CD4-positive, alpha-beta T cell (primary cell): ENCODE measurements around the gene NEIL1. TPM values are rescaled to one million over a fixed set of nuclear protein-coding genes. Genes with fewer than 3 reads are reported as not detected.

Experiments
- ATAC-seq: fragments of 200-7000 bp; cut with Tn5 transposase; one replicate; pipeline ENCODE4 v1.10.0; 2022; ENCODE audit warnings: mild to moderate bottlenecking; ENCODE audit not compliant: poor library complexity
- CTCF ChIA-PET: fragments of 350-600 bp; sonication (Branson Sonifier 250); formaldehyde crosslinking; loops from one replicate; lab custom pipeline; 2021; ENCODE audit warnings: antibody characterized with exemption, inconsistent platforms; lab: Charles Lee
- POLR2A ChIA-PET: fragments of 350-600 bp; sonication (Branson Sonifier 250); formaldehyde crosslinking; loops from one replicate; lab custom pipeline; 2021; ENCODE audit warnings: antibody characterized with exemption, inconsistent platforms; lab: Charles Lee
- DNase-seq, 14 experiments: peaks; one replicate each; pipeline ENCODE4 v3.0.0-alpha.2; 2013 to 2020; ENCODE audit warnings: mixed read lengths in 2 of 14
- H3K27ac ChIP-seq, 2 donors: one replicate each; pipeline versions ENCODE4 v1.5.1 to v1.7.0; 2013; ENCODE audit warnings: low read length in 2 of 2, low read depth in 1 of 2, mild to moderate bottlenecking in 1 of 2
- H3K27me3 ChIP-seq, 2 experiments: 1 replicate in 1 of 2; 2 replicates in 1 of 2; pipeline versions ENCODE4 v1.6.1 to v1.7.0; 2013; ENCODE audit warnings: low read length in 2 of 2, control low read depth in 1 of 2, mild to moderate bottlenecking in 1 of 2, moderate library complexity in 1 of 2; ENCODE audit not compliant: insufficient read depth in 2 of 2, control insufficient read depth in 1 of 2
- H3K36me3 ChIP-seq: one replicate; pipeline ENCODE4 v1.6.1; 2013; ENCODE audit warnings: low read length, control low read depth; ENCODE audit not compliant: insufficient read depth
- H3K4me1 ChIP-seq: one replicate; pipeline ENCODE4 v1.6.1; 2013; ENCODE audit warnings: low read length, control low read depth; ENCODE audit not compliant: insufficient read depth
- H3K4me3 ChIP-seq: one replicate; pipeline ENCODE4 v1.5.1; 2013; ENCODE audit warnings: mild to moderate bottlenecking, low read length, moderate library complexity
- H3K9me3 ChIP-seq, 2 experiments: 1 replicate in 1 of 2; 2 replicates in 1 of 2; pipeline versions ENCODE4 v1.6.1 to v1.7.0; 2013; ENCODE audit warnings: low read length in 2 of 2, mild to moderate bottlenecking in 2 of 2, control low read depth in 1 of 2, moderate library complexity in 1 of 2; ENCODE audit not compliant: control insufficient read depth in 1 of 2, insufficient read depth in 1 of 2
- H3K27ac Mint-ChIP-seq: one replicate; pipeline ENCODE4 v1.8.0; 2020; ENCODE audit warnings: mixed read lengths
- H3K27me3 Mint-ChIP-seq: one replicate; pipeline ENCODE4 v1.8.0; 2021; ENCODE audit warnings: mixed read lengths
- H3K36me3 Mint-ChIP-seq: one replicate; pipeline ENCODE4 v1.8.0; 2021; ENCODE audit warnings: low read depth, mixed read lengths
- H3K4me1 Mint-ChIP-seq: one replicate; pipeline ENCODE4 v1.8.0; 2021; ENCODE audit warnings: low read depth, mixed read lengths
- H3K4me3 Mint-ChIP-seq: one replicate; pipeline ENCODE4 v1.8.0; 2020; ENCODE audit warnings: mild to moderate bottlenecking, mixed read lengths
- H3K9me3 Mint-ChIP-seq: one replicate; pipeline ENCODE4 v1.8.0; 2020; ENCODE audit warnings: mixed read lengths
- CTCF ChIP-seq: fragments of 200-600 bp; IDR thresholded peaks from one replicate; pipeline ENCODE4 v1.8.0; 2022; ENCODE audit warnings: antibody characterized with exemption, mild to moderate bottlenecking
- intact Hi-C, 2 experiments: fragments of 100-400 bp; cut with DNase I in 1 of 2; cut with micrococcal nuclease in 1 of 2; formaldehyde crosslinking; loops; one replicate each; pipeline versions ENCODE4 v1.15.1 to v1.9.0; 2023 to 2025; cut with DNase I, micrococcal nuclease
- total RNA-seq, 174 experiments: library from RNA in 2 of 174; stranded (reverse) in 2 of 174; gene quantifications; one replicate each; pipeline ENCODE4 v1.2.3 and lab custom pipeline; 2021 to 2026

NEIL1 gene
- total RNA-seq, 2 experiments from 2014 or later = 30.5 to 30.6 TPM

- CTCF ChIA-PET = no interaction called here
- intact Hi-C loops = no loop called here
- no peak for TF ChIP-seq CTCF
- Mint-ChIP-seq H3K4me3 (no peak overlapping the region), H3K36me3 (peaks cover 63% of the 10 kb centered on the region), H3K27ac (no peak overlapping the region), H3K27me3 (no peaks in the 10 kb centered on the region), H3K4me1 (no peaks in the 10 kb centered on the region), H3K9me3 (no peaks in the 10 kb centered on the region)
- Histone ChIP-seq H3K4me3 (no peak overlapping the region), H3K27me3 (no peaks in the 10 kb centered on the region), H3K36me3 (peaks cover 81% of the 10 kb centered on the region), H3K4me1 (peaks cover under 1% of the 10 kb centered on the region), H3K27ac (no peak overlapping the region), H3K9me3 (peaks cover 0 to 3% of the 10 kb centered on the region in 2 experiments)
- DNase-seq = no peak
- no peak for ATAC-seq
- POLR2A ChIA-PET = interaction anchor here (1.0 kb wide), 1 partner anchor 11 kb away, joined by 4 read pairs; no protein-coding TSS in a partner anchor
These were observed 14.6 kb downstream of the NEIL1 start for GRCh38 chr15:75361361-75361988.

GRCh38 chr15:75361989-75362641 lies 15.3 kb downstream of the NEIL1 start:
- peaks cover 85% of the 10 kb centered on the region for H3K36me3 ChIP-seq
- TF ChIP-seq CTCF = no peak
- peaks cover 0 to 3% of the 10 kb centered on the region in 2 experiments for H3K9me3 ChIP-seq
- H3K27me3 ChIP-seq = no peaks in the 10 kb centered on the region
- Mint-ChIP-seq H3K4me3 (no peak overlapping the region), H3K36me3 (peaks cover 69% of the 10 kb centered on the region), H3K4me1 (peaks cover 5% of the 10 kb centered on the region), H3K27ac (no peak overlapping the region), H3K9me3 (no peaks in the 10 kb centered on the region), H3K27me3 (no peaks in the 10 kb centered on the region)
- ChIA-PET POLR2A (interaction anchor here (0.8 to 1.0 kb wide), 2 partner anchors 11 to 278 kb away, joined by 3 to 4 read pairs; partner anchors contain the start of gene IMP3), CTCF (no interaction called here)
- intact Hi-C loops = no loop called here
- no peak overlapping the region for H3K4me3 ChIP-seq
- peaks cover 6% of the 10 kb centered on the region for H3K4me1 ChIP-seq
- no peak overlapping the region for H3K27ac ChIP-seq
- ATAC-seq (no peak), DNase-seq (no peak)

GRCh38 chr15:75362642-75363249 lies 15.9 kb downstream of the NEIL1 start:
- no peak for DNase-seq
- Histone ChIP-seq H3K4me1 (peaks cover 12% of the 10 kb centered on the region), H3K27ac (no peak overlapping the region), H3K4me3 (no peak overlapping the region), H3K36me3 (peaks cover 87% of the 10 kb centered on the region), H3K9me3 (peaks cover 0 to 3% of the 10 kb centered on the region in 2 experiments), H3K27me3 (no peaks in the 10 kb centered on the region)
- H3K27ac Mint-ChIP-seq = no peak overlapping the region
- intact Hi-C loops = no loop called here
- H3K36me3 Mint-ChIP-seq = peaks cover 69% of the 10 kb centered on the region
- no peak for TF ChIP-seq CTCF
- H3K9me3 Mint-ChIP-seq = no peaks in the 10 kb centered on the region
- no peak overlapping the region for H3K4me3 Mint-ChIP-seq
- no peak for ATAC-seq
- no peaks in the 10 kb centered on the region for H3K27me3 Mint-ChIP-seq
- ChIA-PET POLR2A (interaction anchor here (0.8 kb wide), 1 partner anchor 277 kb away, joined by 3 read pairs; the partner anchor contains the start of gene IMP3), CTCF (no interaction called here)
- H3K4me1 Mint-ChIP-seq = peaks cover 12% of the 10 kb centered on the region
